WERI-Rb-1 (cell line): ENCODE measurements around the gene RPN1.

Source experiments
- DNase-seq: peaks from one replicate; pipeline ENCODE4 v3.0.0-alpha.2; 2020
- H3K27ac ChIP-seq: fragments of 250-450 bp; sonication (Bioruptor Pico); 2 replicates; pipeline ENCODE4 v1.5.1; 2020; ENCODE audit warnings: mild to moderate bottlenecking, moderate library complexity
- H3K27me3 ChIP-seq: fragments of 250-450 bp; sonication (Bioruptor Pico); 2 replicates; pipeline ENCODE4 v1.5.1; 2021; ENCODE audit warnings: mild to moderate bottlenecking, low read depth, moderate library complexity; ENCODE audit not compliant: insufficient read depth, severe bottlenecking
- H3K36me3 ChIP-seq: fragments of 250-450 bp; sonication (Bioruptor Pico); 2 replicates; pipeline ENCODE4 v1.5.1; 2020; ENCODE audit warnings: mild to moderate bottlenecking, moderate library complexity
- H3K4me3 ChIP-seq: 2 replicates; pipeline ENCODE4 v1.5.1; 2011; ENCODE audit warnings: low read depth, mild to moderate bottlenecking, control low read depth, low read length
- H3K9me3 ChIP-seq: fragments of 250-450 bp; sonication (Bioruptor Pico); 2 replicates; pipeline ENCODE4 v1.5.1; 2021; ENCODE audit warnings: mild to moderate bottlenecking, moderate library complexity; ENCODE audit not compliant: severe bottlenecking
- TF ChIP-seq, protein P1 (sequence below): IDR thresholded peaks from 2 replicates; pipeline ENCODE4 v1.5.1; 2011; ENCODE audit warnings: low read depth, mild to moderate bottlenecking, control low read depth, inconsistent platforms, low read length

The RPN1 gene

DNA sequence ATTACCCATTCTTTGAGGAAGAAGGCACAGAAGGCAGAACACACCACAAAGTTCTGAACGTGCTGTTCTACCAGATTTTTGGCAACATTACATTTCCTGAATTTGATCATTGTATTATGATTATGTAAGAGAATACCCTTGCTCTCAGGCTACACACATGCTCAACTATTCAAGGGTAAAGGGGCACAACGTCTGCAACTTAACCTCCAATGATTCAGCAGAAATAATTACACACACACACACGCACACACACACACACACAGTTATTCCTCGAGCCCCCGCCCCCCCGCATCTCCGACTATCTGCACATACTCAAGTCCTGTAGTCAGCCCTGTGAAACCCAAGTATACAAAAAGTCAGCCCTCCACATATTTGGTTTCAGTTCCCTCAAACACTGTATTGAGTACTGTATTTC is 26.8 kb downstream of the RPN1 start:
- Histone ChIP-seq H3K4me3 (no peak overlapping the region), H3K36me3 (peaks cover 87% of the 10 kb centered on the region), H3K27me3 (no peaks in the 10 kb centered on the region), H3K9me3 (no peaks in the 10 kb centered on the region), H3K27ac (no peak overlapping the region)
- TF ChIP-seq, protein P1, sequence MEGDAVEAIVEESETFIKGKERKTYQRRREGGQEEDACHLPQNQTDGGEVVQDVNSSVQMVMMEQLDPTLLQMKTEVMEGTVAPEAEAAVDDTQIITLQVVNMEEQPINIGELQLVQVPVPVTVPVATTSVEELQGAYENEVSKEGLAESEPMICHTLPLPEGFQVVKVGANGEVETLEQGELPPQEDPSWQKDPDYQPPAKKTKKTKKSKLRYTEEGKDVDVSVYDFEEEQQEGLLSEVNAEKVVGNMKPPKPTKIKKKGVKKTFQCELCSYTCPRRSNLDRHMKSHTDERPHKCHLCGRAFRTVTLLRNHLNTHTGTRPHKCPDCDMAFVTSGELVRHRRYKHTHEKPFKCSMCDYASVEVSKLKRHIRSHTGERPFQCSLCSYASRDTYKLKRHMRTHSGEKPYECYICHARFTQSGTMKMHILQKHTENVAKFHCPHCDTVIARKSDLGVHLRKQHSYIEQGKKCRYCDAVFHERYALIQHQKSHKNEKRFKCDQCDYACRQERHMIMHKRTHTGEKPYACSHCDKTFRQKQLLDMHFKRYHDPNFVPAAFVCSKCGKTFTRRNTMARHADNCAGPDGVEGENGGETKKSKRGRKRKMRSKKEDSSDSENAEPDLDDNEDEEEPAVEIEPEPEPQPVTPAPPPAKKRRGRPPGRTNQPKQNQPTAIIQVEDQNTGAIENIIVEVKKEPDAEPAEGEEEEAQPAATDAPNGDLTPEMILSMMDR: no peak
- no peak for DNase-seq

DNA sequence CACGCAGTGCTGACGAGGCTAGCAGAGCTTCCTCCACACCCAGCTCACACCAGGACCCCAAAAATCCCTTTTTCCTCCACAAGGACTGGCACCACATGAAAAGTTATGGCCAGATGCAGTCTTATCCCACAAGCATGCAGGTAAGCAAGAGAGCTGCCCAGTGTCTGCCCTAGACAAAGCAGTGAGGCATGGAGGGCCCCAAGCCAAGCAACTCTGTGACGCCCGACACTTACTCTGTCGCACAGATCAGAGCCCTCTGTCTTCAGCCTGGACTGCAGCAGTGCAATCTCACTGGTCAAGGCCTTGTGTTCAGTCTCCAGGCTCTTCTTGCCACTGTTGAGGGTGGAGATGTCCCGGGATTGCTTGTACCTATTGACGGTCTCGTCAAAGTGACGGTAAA is 28.7 kb downstream of the RPN1 start:
- no peak for DNase-seq
- Histone ChIP-seq H3K36me3 (peaks cover 82% of the 10 kb centered on the region), H3K27ac (no peak overlapping the region), H3K9me3 (no peaks in the 10 kb centered on the region), H3K27me3 (no peaks in the 10 kb centered on the region), H3K4me3 (no peak overlapping the region)
- TF ChIP-seq, protein P1: no peak

DNA sequence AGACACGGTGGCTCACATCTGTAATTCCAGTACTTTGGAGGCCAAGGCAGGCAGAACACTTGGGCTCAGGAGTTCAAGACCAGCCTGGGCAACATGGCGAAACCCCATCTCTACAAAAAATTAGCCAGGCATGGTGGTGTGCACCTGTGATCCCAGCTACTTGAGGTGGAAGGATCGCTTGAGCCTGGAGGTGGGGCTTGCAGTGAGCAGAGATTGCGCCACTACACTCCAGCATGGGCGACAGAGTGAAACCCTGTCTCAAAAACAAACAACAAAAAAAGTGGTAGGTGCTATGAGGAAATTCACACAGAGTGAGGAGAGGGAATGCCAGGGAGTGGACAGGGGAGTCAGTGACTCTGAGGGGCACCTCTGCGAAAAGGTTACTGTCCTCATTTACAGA is 29.4 kb downstream of the RPN1 start:
- no peaks in the 10 kb centered on the region for H3K9me3 ChIP-seq
- no peak overlapping the region for H3K27ac ChIP-seq
- no peak for DNase-seq
- H3K36me3 ChIP-seq: peaks cover 75% of the 10 kb centered on the region
- H3K4me3 ChIP-seq: no peak overlapping the region
- no peaks in the 10 kb centered on the region for H3K27me3 ChIP-seq
- TF ChIP-seq, protein P1: no peak

GRCh38 chr3:128620268-128620691 is 30.3 kb downstream of the RPN1 start:
- TF ChIP-seq, protein P1: 0 out of 2 replicates have a peak, but pooled peaks have one; percentile 12
- Histone ChIP-seq H3K4me3 (no peak overlapping the region), H3K27ac (no peak overlapping the region), H3K9me3 (no peaks in the 10 kb centered on the region), H3K36me3 (peaks cover 65% of the 10 kb centered on the region), H3K27me3 (no peaks in the 10 kb centered on the region)
- DNase-seq: no peak

DNA sequence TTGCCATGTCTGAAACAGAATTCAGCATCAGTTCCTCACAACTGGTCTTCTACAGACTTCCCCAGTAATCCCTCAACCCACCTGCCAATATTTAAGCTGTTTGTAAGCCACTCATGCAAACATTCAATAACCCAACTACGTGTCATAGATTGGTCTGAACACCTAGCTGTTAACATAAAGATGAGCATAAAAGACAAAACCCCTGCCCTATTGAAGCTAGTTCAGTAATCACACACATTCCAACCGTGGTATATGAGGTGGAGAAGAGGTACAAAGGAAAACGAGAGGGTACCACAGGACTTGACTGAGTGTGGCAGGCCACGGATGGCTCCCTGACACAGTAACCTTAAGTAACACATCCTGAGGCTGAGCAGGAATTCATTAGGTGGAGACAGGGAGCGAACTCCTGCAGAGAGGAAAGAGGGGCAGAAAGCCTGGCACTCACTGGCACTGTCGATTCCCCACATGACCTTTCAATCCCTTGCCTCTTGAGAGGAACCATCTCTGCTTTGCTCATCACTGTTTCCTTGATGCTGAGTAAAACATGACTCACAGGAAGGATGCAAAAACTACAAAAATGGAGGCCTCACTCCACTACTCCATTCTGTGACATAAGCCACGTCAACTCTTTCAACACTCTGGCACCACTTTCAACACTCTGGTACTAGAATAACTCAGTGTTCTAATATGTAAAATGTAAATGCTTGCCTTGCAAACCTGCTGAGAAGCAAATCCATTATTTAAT is 31.3 kb downstream of the RPN1 start:
- peaks cover 56% of the 10 kb centered on the region for H3K36me3 ChIP-seq
- no peak for DNase-seq
- no peaks in the 10 kb centered on the region for H3K27me3 ChIP-seq
- H3K27ac ChIP-seq: no peak overlapping the region
- no peaks in the 10 kb centered on the region for H3K9me3 ChIP-seq
- H3K4me3 ChIP-seq: no peak overlapping the region
- TF ChIP-seq, protein P1: no peak

GRCh38 chr3:128618398-128618726 is 32.3 kb downstream of the RPN1 start:
- no peaks in the 10 kb centered on the region for H3K27me3 ChIP-seq
- H3K9me3 ChIP-seq: no peaks in the 10 kb centered on the region
- peak overlapping the region; percentile 87 for H3K27ac ChIP-seq
- no peak for DNase-seq
- TF ChIP-seq, protein P1: no peak
- peaks cover 48% of the 10 kb centered on the region for H3K36me3 ChIP-seq
- H3K4me3 ChIP-seq: peak overlapping the region; percentile 74
